ENCODE results near the gene DPP10.

Gene DPP10

GRCh38 chr2:115484486-115484885, 1042.0 kb downstream of the DPP10 start:
- TF ChIP-seq ZNF391 (tag by site-specific recombination; IDR thresholded peaks at IDR 0.05; ENCODE audit: borderline replicate concordance, low read depth), result no peak
- no peak for TF ChIP-seq ZNF510 (tag by site-specific recombination; IDR thresholded peaks at IDR 0.05; ENCODE audit: insufficient replicate concordance)
- no peak for TF ChIP-seq ZBTB21 (tag by site-specific recombination; IDR thresholded peaks at IDR 0.05)
- TF ChIP-seq PBX3 (CRISPR knock-in tag; IDR thresholded peaks at IDR 0.05), result no peak
- no peak for TF ChIP-seq ZNF677 (tag by site-specific recombination; IDR thresholded peaks at IDR 0.05)
- no peak for TF ChIP-seq EGR2 (tag by site-specific recombination; IDR thresholded peaks at IDR 0.05; ENCODE audit: low read depth)
- TF ChIP-seq HOXD13 (CRISPR knock-in tag; IDR thresholded peaks at IDR 0.05; ENCODE audit: borderline replicate concordance), result no peak
- TF ChIP-seq ZNF692 (tag by site-specific recombination; IDR thresholded peaks at IDR 0.05), result no peak
- TF ChIP-seq TCF7L2 (IDR thresholded peaks at IDR 0.05; ENCODE audit: borderline replicate concordance, low read depth, low read length), result no peak
- TF ChIP-seq ATF2 (tag by site-specific recombination; IDR thresholded peaks at IDR 0.05; ENCODE audit: low read depth), result no peak
- no peak for TF ChIP-seq ZBTB1 (tag by site-specific recombination; IDR thresholded peaks at IDR 0.05)
- TF ChIP-seq ZNF292 (tag by site-specific recombination; IDR thresholded peaks at IDR 0.05; ENCODE audit: borderline replicate concordance, low read depth), result no peak
- no peak for TF ChIP-seq ZNF830 (tag by site-specific recombination; IDR thresholded peaks at IDR 0.05; ENCODE audit: low read depth)
- no peak for TF ChIP-seq ZBTB48 (tag by site-specific recombination; IDR thresholded peaks at IDR 0.05)
- no peak for TF ChIP-seq ZNF354C (tag by site-specific recombination; IDR thresholded peaks at IDR 0.05; ENCODE audit: borderline replicate concordance, low read depth)
- no peak for TF ChIP-seq KLF8 (tag by site-specific recombination; IDR thresholded peaks at IDR 0.05)
- ChIA-PET POLR2A (no interaction called here), CTCF (interaction anchor here (0.7 kb wide), 1 partner anchor 425 kb away, joined by 4 read pairs; no protein-coding TSS in a partner anchor)
- Histone ChIP-seq H3K27ac (ENCODE audit: extremely low read depth, low read depth, low read length) (no peak overlapping the region), H3K36me3 (ENCODE audit: control insufficient read depth in 2 of 2, insufficient read depth in 1 of 2, low read length in 2 of 2) (no peaks in the 10 kb centered on the region), H3K9me3 (ENCODE audit: control insufficient read depth, insufficient read depth, low read depth, low read length) (no peaks in the 10 kb centered on the region), H3K4me1 (ENCODE audit: control insufficient read depth, insufficient read depth, low read length) (no peaks in the 10 kb centered on the region), H3K4me3 (ENCODE audit: low read depth, low read length) (no peak overlapping the region)

- H3K36me3 ChIP-seq (ENCODE audit: control insufficient read depth in 2 of 2, insufficient read depth in 1 of 2, low read length in 2 of 2), result no peaks in the 10 kb centered on the region
- no peak overlapping the region for H3K27ac ChIP-seq (ENCODE audit: extremely low read depth, low read depth, low read length)
- ChIA-PET CTCF (interaction anchor here (0.7 kb wide), 1 partner anchor 425 kb away, joined by 4 read pairs; no protein-coding TSS in a partner anchor), POLR2A (no interaction called here)
- H3K4me1 ChIP-seq (ENCODE audit: control insufficient read depth, insufficient read depth, low read length), result no peaks in the 10 kb centered on the region
- H3K9me3 ChIP-seq (ENCODE audit: control insufficient read depth, insufficient read depth, low read depth, low read length), result no peaks in the 10 kb centered on the region
- H3K4me3 ChIP-seq (ENCODE audit: low read depth, low read length), result no peak overlapping the region
- TF ChIP-seq SP3 (tag by site-specific recombination; IDR thresholded peaks at IDR 0.05), result no peak
- TF ChIP-seq ZNF521 (tag by site-specific recombination; IDR thresholded peaks at IDR 0.05), result no peak
- TF ChIP-seq KLF9 (tag by site-specific recombination; IDR thresholded peaks at IDR 0.05; ENCODE audit: low read depth), result no peak
- TF ChIP-seq ZSCAN4 (tag by site-specific recombination; IDR thresholded peaks at IDR 0.05), result no peak
- no peak for TF ChIP-seq MYNN (tag by site-specific recombination; IDR thresholded peaks at IDR 0.05; ENCODE audit: borderline replicate concordance)
- TF ChIP-seq PRDM4 (tag by site-specific recombination; IDR thresholded peaks at IDR 0.05), result no peak
- no peak for TF ChIP-seq ZNF239 (tag by site-specific recombination; IDR thresholded peaks at IDR 0.05)
- no peak for TF ChIP-seq ZNF514 (tag by site-specific recombination; IDR thresholded peaks at IDR 0.05)
- no peak for TF ChIP-seq KLF10 (tag by site-specific recombination; IDR thresholded peaks at IDR 0.05)
- TF ChIP-seq ZNF658 (tag by site-specific recombination; IDR thresholded peaks at IDR 0.05), result no peak
Observed at GRCh38 chr2:115484983-115485382, 1042.5 kb downstream of the DPP10 start.
